CD14-positive monocyte (primary cell): Measurements from ENCODE around the gene NHS. TPM values are rescaled to one million over a fixed set of nuclear protein-coding genes. Genes with fewer than 3 reads are reported as not detected.

Source experiments
- DNase-seq, 3 donors: peaks; one replicate each; pipeline ENCODE4 v3.0.0-alpha.2; 2011 to 2022
- H2AFZ ChIP-seq: 2 replicates; pipeline ENCODE4 v1.6.0; 2012; ENCODE audit warnings: mild to moderate bottlenecking, low read depth, low read length, inconsistent platforms; ENCODE audit not compliant: insufficient read depth, poor library complexity, severe bottlenecking
- H3K27ac ChIP-seq, 2 donors: 1 replicate in 1 of 2; 2 replicates in 1 of 2; pipeline ENCODE4 v1.5.1; 2012 to 2013; ENCODE audit warnings: low read length in 2 of 2, control low read depth in 1 of 2, inconsistent platforms in 1 of 2, low read depth in 1 of 2, mild to moderate bottlenecking in 1 of 2
- H3K27me3 ChIP-seq, 2 donors: one replicate each; pipeline versions ENCODE4 v1.6.0 to v1.6.1; 2011 to 2013; ENCODE audit warnings: low read length in 2 of 2; ENCODE audit not compliant: control insufficient read depth in 2 of 2, insufficient read depth in 2 of 2
- H3K36me3 ChIP-seq, 2 donors: replicated peaks in 1 of 2; 1 replicate in 1 of 2; 2 replicates in 1 of 2; pipeline versions ENCODE4 v1.5.1 to v1.6.1; 2012 to 2013; ENCODE audit warnings: low read length in 2 of 2, control low read depth in 1 of 2, inconsistent platforms in 1 of 2, mild to moderate bottlenecking in 1 of 2; ENCODE audit not compliant: insufficient read depth in 2 of 2, control insufficient read depth in 1 of 2
- H3K4me1 ChIP-seq, 2 donors: 1 replicate in 1 of 2; 2 replicates in 1 of 2; pipeline versions ENCODE4 v1.5.1 to v1.6.1; 2012 to 2013; ENCODE audit warnings: low read length in 2 of 2, control low read depth in 1 of 2, inconsistent platforms in 1 of 2, mild to moderate bottlenecking in 1 of 2, moderate library complexity in 1 of 2; ENCODE audit not compliant: insufficient read depth in 2 of 2, control insufficient read depth in 1 of 2
- H3K4me2 ChIP-seq: replicated peaks from 2 replicates; pipeline ENCODE3; 2012; ENCODE audit warnings: low read length, moderate library complexity, mild to moderate bottlenecking; ENCODE audit not compliant: poor library complexity, severe bottlenecking; ENCODE audit errors: extremely low read depth
- H3K4me3 ChIP-seq, 3 experiments: fragments of 200-600 bp in 1 of 3; sonication (generic) in 1 of 3; replicated peaks in 1 of 3; 1 replicate in 2 of 3; 2 replicates in 1 of 3; pipeline ENCODE4 v1.5.1; 2011 to 2013; ENCODE audit warnings: low read length in 3 of 3, mild to moderate bottlenecking in 3 of 3, control low read depth in 2 of 3, low read depth in 2 of 3, inconsistent platforms in 1 of 3, moderate library complexity in 1 of 3
- H3K79me2 ChIP-seq: 2 replicates; pipeline ENCODE4 v1.6.0; 2012; ENCODE audit warnings: mild to moderate bottlenecking, control low read depth, inconsistent platforms, low read length, moderate library complexity; ENCODE audit not compliant: insufficient read depth
- H3K9ac ChIP-seq: 2 replicates; pipeline ENCODE4 v1.6.0; 2017; ENCODE audit warnings: low read length, mild to moderate bottlenecking; ENCODE audit not compliant: insufficient read depth, poor library complexity, severe bottlenecking
- H3K9me3 ChIP-seq, 2 donors: replicated peaks in 1 of 2; 1 replicate in 1 of 2; 2 replicates in 1 of 2; pipeline versions ENCODE4 v1.5.1 to v1.6.1; 2012 to 2013; ENCODE audit warnings: low read length in 2 of 2, control low read depth in 1 of 2; ENCODE audit not compliant: control insufficient read depth in 1 of 2, insufficient read depth in 1 of 2
- H4K20me1 ChIP-seq: 2 replicates; pipeline ENCODE4 v1.6.0; 2012; ENCODE audit warnings: mild to moderate bottlenecking, low read length, control low read depth, moderate library complexity; ENCODE audit not compliant: insufficient read depth
- H3K27ac Mint-ChIP-seq, 7 donors: one replicate each; pipeline ENCODE4 v1.8.0; 2020; ENCODE audit warnings: mild to moderate bottlenecking in 7 of 7, mixed read lengths in 7 of 7, moderate library complexity in 6 of 7, inconsistent platforms in 2 of 7
- H3K27me3 Mint-ChIP-seq, 3 donors: one replicate each; pipeline ENCODE4 v1.8.0; 2021 to 2022; ENCODE audit warnings: low read depth in 3 of 3, mild to moderate bottlenecking in 3 of 3, mixed read lengths in 3 of 3, moderate library complexity in 3 of 3, inconsistent platforms in 1 of 3
- H3K36me3 Mint-ChIP-seq, 2 donors: one replicate each; pipeline ENCODE4 v1.8.0; 2020; ENCODE audit warnings: mixed read lengths in 2 of 2, inconsistent platforms in 1 of 2, mild to moderate bottlenecking in 1 of 2
- H3K4me1 Mint-ChIP-seq: one replicate; pipeline ENCODE4 v1.8.0; 2020; ENCODE audit warnings: mild to moderate bottlenecking, mixed read lengths
- H3K4me3 Mint-ChIP-seq, 2 donors: one replicate each; pipeline ENCODE4 v1.8.0; 2020; ENCODE audit warnings: mild to moderate bottlenecking in 2 of 2, mixed read lengths in 2 of 2, moderate library complexity in 1 of 2
- H3K9me3 Mint-ChIP-seq, 7 donors: one replicate each; pipeline ENCODE4 v1.8.0; 2020 to 2022; ENCODE audit warnings: mixed read lengths in 7 of 7, mild to moderate bottlenecking in 6 of 7, moderate library complexity in 6 of 7, inconsistent platforms in 2 of 7
- CTCF ChIP-seq: fragments of 200-600 bp; IDR thresholded peaks from one replicate; pipeline ENCODE4 v1.8.0; 2022; ENCODE audit warnings: antibody characterized with exemption, mild to moderate bottlenecking
- WGBS: methylation state at CpG from one replicate; pipeline ENCODE4 v1.1.5; 2013; ENCODE audit warnings: missing lambda C conversion rate; ENCODE audit not compliant: insufficient coverage; 5-methylcytosine and 5-hydroxymethylcytosine counted together
- intact Hi-C, 2 donors: fragments of 100-400 bp; cut with micrococcal nuclease; formaldehyde crosslinking; loops; one replicate each; pipeline versions ENCODE4 v1.15.0 to v1.15.1; 2023
- polyA plus RNA-seq, 3 donors: library from polyadenylated mRNA; depleted of rRNA in 1 of 3; unstranded in 2 of 3; stranded (reverse) in 1 of 3; fragments of 300-500 nt in 2 of 3; fragments of >200 nt in 1 of 3; fragmentation: Illumina TruSeq in 2 of 3; gene quantifications; 1 replicate in 2 of 3; 2 replicates in 1 of 3; pipeline ENCODE4 v1.2.3, GENCODE V29; 2012 to 2021

The NHS gene
- polyA plus RNA-seq, 3 donors: 0.86 to 1.8 (median 1.3) TPM

GRCh38 chrX:17616936-17617335, 241.9 kb downstream of the NHS start:
- Histone ChIP-seq H3K79me2 (no peaks in the 10 kb centered on the region), H2AFZ (no peak overlapping the region), H4K20me1 (no peaks in the 10 kb centered on the region), H3K4me2 (no peak overlapping the region), H3K27ac (no peak overlapping the region), H3K9me3 (peaks cover 0 to 2% of the 10 kb centered on the region in 2 donors), H3K9ac (no peak overlapping the region), H3K27me3 (peaks cover 0 to 2% of the 10 kb centered on the region in 2 donors), H3K36me3 (no peaks in the 10 kb centered on the region), H3K4me3 (no peak overlapping the region), H3K4me1 (no peaks in the 10 kb centered on the region)
- peaks cover 3% of the 10 kb centered on the region for H3K4me1 Mint-ChIP-seq
- H3K36me3 Mint-ChIP-seq: no peaks in the 10 kb centered on the region
- DNase-seq: no peak
- H3K9me3 Mint-ChIP-seq: peaks cover 0 to 5% (median 3%) of the 10 kb centered on the region in 7 donors
- WGBS: 80% methylated on average over 1 of the region's 9 CpGs
- H3K27ac Mint-ChIP-seq: no peak overlapping the region
- intact Hi-C loops: no loop called here
- no peak for TF ChIP-seq CTCF
- H3K27me3 Mint-ChIP-seq: peaks cover 0 to 9% (median 2%) of the 10 kb centered on the region in 3 donors
- no peak overlapping the region for H3K4me3 Mint-ChIP-seq

- no peak overlapping the region for H3K4me2 ChIP-seq
- intact Hi-C loops: no loop called here
- no peaks in the 10 kb centered on the region for H3K36me3 Mint-ChIP-seq
- peaks cover 3% of the 10 kb centered on the region for H3K4me1 Mint-ChIP-seq
- no peak overlapping the region for H3K4me3 ChIP-seq
- peaks cover 0 to 5% (median 3%) of the 10 kb centered on the region in 7 donors for H3K9me3 Mint-ChIP-seq
- TF ChIP-seq CTCF: no peak
- H4K20me1 ChIP-seq: no peaks in the 10 kb centered on the region
- WGBS: no CpG with 5 or more reads among the region's 3 CpGs
- H3K9ac ChIP-seq: no peak overlapping the region
- H3K27ac Mint-ChIP-seq: no peak overlapping the region
- peaks cover 0 to 4% (median 1%) of the 10 kb centered on the region in 3 donors for H3K27me3 Mint-ChIP-seq
- no peaks in the 10 kb centered on the region for H3K4me1 ChIP-seq
- H3K9me3 ChIP-seq: peaks cover 0 to 2% of the 10 kb centered on the region in 2 donors
- H3K27me3 ChIP-seq: peaks cover 0 to 2% of the 10 kb centered on the region in 2 donors
- DNase-seq: no peak
- H3K4me3 Mint-ChIP-seq: no peak overlapping the region
- no peak overlapping the region for H3K27ac ChIP-seq
- H3K36me3 ChIP-seq: no peaks in the 10 kb centered on the region
- H3K79me2 ChIP-seq: no peaks in the 10 kb centered on the region
- no peak overlapping the region for H2AFZ ChIP-seq
These were observed 242.8 kb downstream of the NHS start for GRCh38 chrX:17617806-17618205.
